Gastrocnemius medialis (tissue), 4 donors: ENCODE data around the gene APOL4. TPM values are rescaled to one million over a fixed set of nuclear protein-coding genes. Genes with fewer than 3 reads are reported as not detected.

Experiments
- ATAC-seq, 2 donors: fragments of 150-250 bp; one replicate each; pipeline ENCODE4 v1.9.1; 2016
- DNase-seq, 2 donors: peaks; one replicate each; pipeline ENCODE4 v3.0.0-alpha.2; 2019
- H3K27ac ChIP-seq, 4 donors: fragments of 200-600 bp; sonication (generic); 1 replicate in 1 of 4; 2 replicates in 3 of 4; pipeline ENCODE4 v1.5.1; 2016 to 2018; ENCODE audit warnings: mild to moderate bottlenecking in 2 of 4, moderate library complexity in 1 of 4
- H3K27me3 ChIP-seq, 3 donors: fragments of 200-600 bp; sonication (generic) in 2 of 3; 1 replicate in 1 of 3; 2 replicates in 2 of 3; pipeline versions ENCODE4 v1.5.1 to v1.6.0; 2016 to 2019; ENCODE audit warnings: mild to moderate bottlenecking in 1 of 3, moderate library complexity in 1 of 3
- H3K36me3 ChIP-seq, 2 donors: fragments of 200-600 bp; sonication (generic) in 1 of 2; one replicate each; pipeline ENCODE4 v1.5.1; 2017 to 2018
- H3K4me1 ChIP-seq, 2 donors: fragments of 200-600 bp; sonication (generic) in 1 of 2; one replicate each; pipeline ENCODE4 v1.5.1; 2016 to 2017; ENCODE audit warnings: mild to moderate bottlenecking in 2 of 2
- H3K4me3 ChIP-seq, 4 donors: fragments of 200-600 bp; sonication (generic) in 3 of 4; 1 replicate in 1 of 4; 2 replicates in 3 of 4; pipeline ENCODE4 v1.5.1; 2016 to 2019; ENCODE audit warnings: mild to moderate bottlenecking in 2 of 4
- H3K9me3 ChIP-seq, 3 donors: fragments of 200-600 bp; sonication (generic) in 2 of 3; 1 replicate in 1 of 3; 2 replicates in 2 of 3; pipeline ENCODE4 v1.5.1; 2016 to 2019
- POLR2A ChIP-seq, 2 donors: fragments of 450-650 bp; IDR thresholded peaks; one replicate each; pipeline ENCODE4 v1.6.1; 2017; ENCODE audit warnings: antibody characterized with exemption in 2 of 2, mild to moderate bottlenecking in 2 of 2, moderate library complexity in 2 of 2
- in situ Hi-C, 4 donors: fragments of 200-750 bp; cut with MboI; loops; one replicate each; pipeline versions ENCODE4 v1.15.0 to v1.8.0; 2017; ENCODE audit warnings: low sequenced_read_pairs in 4 of 4
- intact Hi-C: fragments of 100-400 bp; cut with DNase I; formaldehyde crosslinking; loops from one replicate; pipeline ENCODE4 v1.15.1; 2023; ENCODE audit warnings: low total_unique reads
- total RNA-seq, 4 donors: library from RNA; depleted of rRNA; stranded (reverse); fragments of >200 nt; gene quantifications; one replicate each; pipeline versions ENCODE4 v1.1.0 to v1.2.3, GENCODE V29; 2016
- TF ChIP-seq, protein P1 (sequence below), 5 experiments: fragments of 450-650 bp in 3 of 5; fragments of 200-600 bp in 2 of 5; sonication (generic) in 2 of 5; IDR thresholded peaks in 4 of 5; conservative IDR thresholded peaks in 1 of 5; 1 replicate in 4 of 5; 2 replicates in 1 of 5; pipeline ENCODE4 v1.5.1; 2016 to 2019; ENCODE audit warnings: antibody characterized with exemption in 5 of 5, mild to moderate bottlenecking in 3 of 5, moderate library complexity in 3 of 5

Gene APOL4
- total RNA-seq, 4 donors from 2014 or later: 1.5 to 2.3 (median 2.0) TPM; not detected in 1

DNA sequence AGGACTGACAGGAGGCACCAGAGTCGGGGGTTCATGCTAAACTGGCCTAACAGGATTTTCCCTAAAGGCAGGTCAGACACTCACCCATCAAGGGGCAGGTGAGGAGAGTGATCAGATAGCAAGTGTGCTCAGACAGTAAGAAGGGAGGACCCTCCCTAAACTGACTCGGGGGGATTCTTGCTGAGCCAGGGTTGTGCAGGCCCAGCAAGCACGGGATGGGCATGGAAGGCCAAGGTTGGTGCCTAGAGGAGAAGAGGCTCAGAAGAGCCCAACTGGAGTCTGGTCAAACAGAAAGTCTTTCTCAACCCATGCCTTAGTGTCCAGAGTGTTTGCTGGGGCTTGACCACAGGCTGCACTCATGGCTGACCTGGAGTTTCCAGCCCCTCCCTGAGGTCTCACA lies 45.1 kb upstream of the APOL4 start:
- TF ChIP-seq POLR2A (IDR thresholded peaks at IDR 0.05): no peak
- TF ChIP-seq, protein P1, sequence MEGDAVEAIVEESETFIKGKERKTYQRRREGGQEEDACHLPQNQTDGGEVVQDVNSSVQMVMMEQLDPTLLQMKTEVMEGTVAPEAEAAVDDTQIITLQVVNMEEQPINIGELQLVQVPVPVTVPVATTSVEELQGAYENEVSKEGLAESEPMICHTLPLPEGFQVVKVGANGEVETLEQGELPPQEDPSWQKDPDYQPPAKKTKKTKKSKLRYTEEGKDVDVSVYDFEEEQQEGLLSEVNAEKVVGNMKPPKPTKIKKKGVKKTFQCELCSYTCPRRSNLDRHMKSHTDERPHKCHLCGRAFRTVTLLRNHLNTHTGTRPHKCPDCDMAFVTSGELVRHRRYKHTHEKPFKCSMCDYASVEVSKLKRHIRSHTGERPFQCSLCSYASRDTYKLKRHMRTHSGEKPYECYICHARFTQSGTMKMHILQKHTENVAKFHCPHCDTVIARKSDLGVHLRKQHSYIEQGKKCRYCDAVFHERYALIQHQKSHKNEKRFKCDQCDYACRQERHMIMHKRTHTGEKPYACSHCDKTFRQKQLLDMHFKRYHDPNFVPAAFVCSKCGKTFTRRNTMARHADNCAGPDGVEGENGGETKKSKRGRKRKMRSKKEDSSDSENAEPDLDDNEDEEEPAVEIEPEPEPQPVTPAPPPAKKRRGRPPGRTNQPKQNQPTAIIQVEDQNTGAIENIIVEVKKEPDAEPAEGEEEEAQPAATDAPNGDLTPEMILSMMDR (IDR thresholded peaks at IDR 0.05 in 4 of 5, conservative IDR thresholded peaks at IDR 0.05 in 1 of 5): no peak
- Histone ChIP-seq H3K4me1 (peaks cover 10 to 19% of the 10 kb centered on the region in 2 donors), H3K36me3 (no peaks in the 10 kb centered on the region), H3K9me3 (no peaks in the 10 kb centered on the region), H3K4me3 (no peak overlapping the region), H3K27me3 (no peaks in the 10 kb centered on the region), H3K27ac (no peak overlapping the region)
- ATAC-seq (no peak), DNase-seq (no peak)
- in situ Hi-C loops: no loop called here
- intact Hi-C loops: loop anchor here (2.0 kb wide), 1 partner anchor 30 kb away; no protein-coding TSS in a partner anchor

DNA sequence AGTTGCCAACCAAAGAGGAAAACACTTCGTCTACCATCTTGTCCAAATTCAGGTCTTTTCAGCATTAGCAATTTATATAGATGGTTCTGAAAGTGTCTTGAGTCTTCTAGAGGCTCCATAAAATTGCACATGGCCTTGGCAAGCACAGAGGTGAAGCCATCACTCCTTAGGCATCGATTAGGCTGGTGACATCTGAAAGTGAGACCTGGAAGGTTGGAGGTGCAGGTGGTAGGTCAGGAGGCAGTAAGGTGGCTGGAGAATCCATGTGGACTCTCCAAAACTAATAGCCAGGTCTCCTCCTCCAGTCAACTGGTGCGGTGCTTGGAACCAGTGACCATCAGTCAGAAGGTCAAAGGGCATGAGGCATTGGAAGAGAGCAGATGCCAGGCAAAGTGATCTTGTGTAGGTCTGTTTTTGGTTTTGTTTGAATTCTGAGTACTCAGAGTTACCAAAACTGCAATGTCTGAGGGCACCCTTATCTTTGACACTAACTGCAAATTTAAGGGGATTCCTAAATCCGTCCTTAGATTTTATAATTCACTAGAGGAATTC lies 44.3 kb upstream of the APOL4 start:
- Histone ChIP-seq H3K36me3 (no peaks in the 10 kb centered on the region), H3K27ac (no peak overlapping the region), H3K4me1 (peaks cover 10 to 19% of the 10 kb centered on the region in 2 donors), H3K9me3 (no peaks in the 10 kb centered on the region), H3K4me3 (no peak overlapping the region), H3K27me3 (no peaks in the 10 kb centered on the region)
- DNase-seq (no peak), ATAC-seq (no peak)
- in situ Hi-C loops: no loop called here
- TF ChIP-seq, protein P1 (IDR thresholded peaks at IDR 0.05 in 4 of 5, conservative IDR thresholded peaks at IDR 0.05 in 1 of 5): no peak
- TF ChIP-seq POLR2A (IDR thresholded peaks at IDR 0.05): no peak
- intact Hi-C loops: loop anchor here (2.0 kb wide), 1 partner anchor 31 kb away; no protein-coding TSS in a partner anchor

DNA sequence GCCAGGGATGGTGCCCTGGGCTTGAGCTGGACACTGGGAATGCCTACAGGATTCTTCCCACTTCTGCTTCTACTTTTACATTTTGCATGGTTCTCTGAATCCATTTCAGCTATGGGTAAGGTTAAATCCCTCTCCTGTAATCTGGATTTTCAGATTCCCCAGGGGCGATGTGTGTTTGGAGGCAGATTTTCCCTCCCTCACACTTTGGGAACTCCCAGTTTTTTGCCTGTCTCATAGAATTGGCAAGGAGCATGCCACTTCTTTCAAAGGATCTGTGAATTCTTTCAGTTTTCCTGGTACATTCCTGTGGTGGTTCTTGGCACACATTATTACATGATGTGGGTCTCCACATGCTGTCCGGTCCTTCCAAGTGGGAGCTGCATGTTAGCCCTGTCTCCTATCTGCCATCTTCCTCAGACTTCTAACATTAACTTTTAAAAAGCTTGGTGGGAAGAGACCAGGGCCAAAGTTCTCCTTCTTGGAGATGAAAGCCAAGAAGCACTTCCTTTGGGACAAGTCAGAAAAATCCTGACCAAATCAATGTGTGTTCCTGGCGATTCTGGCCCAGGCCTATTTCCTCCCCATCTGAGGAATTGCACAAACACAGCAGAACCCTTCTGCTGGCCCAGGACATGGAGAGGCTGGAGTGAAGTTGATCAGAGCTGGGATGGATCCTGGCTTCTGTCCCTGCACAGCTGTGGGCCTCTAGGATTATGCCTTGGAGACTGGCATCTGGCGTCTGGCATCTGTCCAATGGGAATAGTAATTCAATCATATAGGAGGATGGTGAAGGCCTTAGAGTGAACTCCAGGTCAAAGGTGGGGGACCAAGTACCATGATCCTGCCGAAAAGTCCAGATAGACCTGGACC lies 43.1 kb upstream of the APOL4 start:
- no peaks in the 10 kb centered on the region for H3K36me3 ChIP-seq
- H3K27me3 ChIP-seq: no peaks in the 10 kb centered on the region
- no peaks in the 10 kb centered on the region for H3K9me3 ChIP-seq
- peak overlapping the region; percentile 5 to 59 (median 31) for H3K27ac ChIP-seq
- in situ Hi-C loops: no loop called here
- peaks cover 10 to 19% of the 10 kb centered on the region in 2 donors for H3K4me1 ChIP-seq
- intact Hi-C loops: no loop called here
- H3K4me3 ChIP-seq: no peak overlapping the region
- ATAC-seq (peak; percentile 64 to 73), DNase-seq (peak in 1 of 2 donors; percentile 50)
- TF ChIP-seq, protein P1 (IDR thresholded peaks at IDR 0.05 in 4 of 5, conservative IDR thresholded peaks at IDR 0.05 in 1 of 5): no peak
- TF ChIP-seq POLR2A (IDR thresholded peaks at IDR 0.05): no peak

DNA sequence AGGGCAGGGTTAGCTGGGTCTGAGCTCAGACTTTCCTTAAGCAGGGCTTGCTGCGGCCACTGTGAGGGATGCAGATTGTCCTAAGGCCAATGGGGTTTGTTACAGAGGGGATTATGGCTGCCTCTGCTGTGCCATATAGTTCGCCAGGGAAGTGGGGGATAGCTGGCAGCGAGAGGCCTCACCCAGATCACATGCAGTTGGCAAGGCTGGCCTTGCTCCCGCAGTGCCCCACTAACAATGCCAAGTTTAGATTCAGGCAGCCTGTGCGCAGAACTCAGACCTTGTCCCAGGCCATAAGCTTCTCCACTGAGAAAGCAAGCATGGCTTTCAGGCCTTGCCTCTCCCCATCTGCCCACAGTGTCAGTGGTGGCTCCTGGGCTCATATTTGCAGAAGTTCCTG lies 42.4 kb upstream of the APOL4 start:
- Histone ChIP-seq H3K27me3 (no peaks in the 10 kb centered on the region), H3K27ac (peak overlapping the region; percentile 5 to 59 (median 31)), H3K4me3 (no peak overlapping the region), H3K4me1 (peaks cover 10 to 19% of the 10 kb centered on the region in 2 donors), H3K36me3 (no peaks in the 10 kb centered on the region), H3K9me3 (no peaks in the 10 kb centered on the region)
- DNase-seq (no peak), ATAC-seq (no peak)
- no peak for TF ChIP-seq POLR2A (IDR thresholded peaks at IDR 0.05)
- TF ChIP-seq, protein P1 (IDR thresholded peaks at IDR 0.05 in 4 of 5, conservative IDR thresholded peaks at IDR 0.05 in 1 of 5): no peak
- intact Hi-C loops (no loop called here), in situ Hi-C loops (no loop called here)
